NCI-H1092 treated with DMSO at 0.1 percent for 48 hours (cell line): ENCODE results near the gene KCTD1.

Experiments used
- DNase-seq: peaks from one replicate; lab custom pipeline; 2025; lab: John Stamatoyannopoulos, UW

KCTD1 gene

DNA sequence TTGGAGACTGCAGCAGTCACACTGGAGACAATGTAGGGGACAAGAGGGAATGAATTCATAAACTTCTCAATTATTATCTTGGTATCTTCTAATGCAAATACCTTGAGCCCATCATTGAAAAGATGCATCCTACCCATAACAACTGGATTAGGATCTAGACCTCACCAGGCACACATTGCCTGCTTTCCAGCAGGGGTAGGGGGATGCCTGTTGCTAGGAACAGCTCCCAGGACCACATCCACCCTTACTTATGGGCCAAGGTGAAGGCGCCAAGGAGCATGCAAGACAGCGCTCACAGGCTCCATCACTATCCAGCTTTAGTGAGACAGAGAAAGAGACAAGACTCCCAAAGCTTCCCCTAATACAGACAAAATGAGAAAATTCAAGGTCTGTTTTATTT lies 24.4 kb downstream of the KCTD1 start:
- no peak for DNase-seq

DNA sequence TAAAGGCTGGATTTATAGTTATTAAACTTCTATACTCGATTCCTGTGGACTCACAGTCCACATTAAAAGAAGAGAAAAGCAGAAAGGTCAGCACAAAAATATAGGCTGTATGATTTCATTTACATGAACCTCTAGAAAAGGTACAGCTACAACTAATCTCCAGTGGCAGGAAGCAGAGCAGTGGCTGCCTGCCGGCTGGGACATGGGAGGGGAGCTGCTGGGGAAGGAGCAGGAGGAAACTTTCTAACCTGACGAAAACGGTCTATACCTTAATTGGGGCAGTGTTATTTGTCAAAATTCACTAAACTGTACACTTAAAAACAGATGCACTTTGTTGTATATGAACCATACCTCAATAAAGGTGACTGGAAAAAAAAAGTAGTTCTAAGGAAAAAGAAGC lies 26.7 kb downstream of the KCTD1 start:
- DNase-seq: no peak

GRCh38 chr18:26520974-26521373 lies 27.4 kb downstream of the KCTD1 start:
- DNase-seq: no peak

- no peak for DNase-seq
Observed at GRCh38 chr18:26519114-26519513, 29.2 kb downstream of the KCTD1 start.

GRCh38 chr18:26516964-26517363 lies 31.4 kb downstream of the KCTD1 start:
- no peak for DNase-seq

DNA sequence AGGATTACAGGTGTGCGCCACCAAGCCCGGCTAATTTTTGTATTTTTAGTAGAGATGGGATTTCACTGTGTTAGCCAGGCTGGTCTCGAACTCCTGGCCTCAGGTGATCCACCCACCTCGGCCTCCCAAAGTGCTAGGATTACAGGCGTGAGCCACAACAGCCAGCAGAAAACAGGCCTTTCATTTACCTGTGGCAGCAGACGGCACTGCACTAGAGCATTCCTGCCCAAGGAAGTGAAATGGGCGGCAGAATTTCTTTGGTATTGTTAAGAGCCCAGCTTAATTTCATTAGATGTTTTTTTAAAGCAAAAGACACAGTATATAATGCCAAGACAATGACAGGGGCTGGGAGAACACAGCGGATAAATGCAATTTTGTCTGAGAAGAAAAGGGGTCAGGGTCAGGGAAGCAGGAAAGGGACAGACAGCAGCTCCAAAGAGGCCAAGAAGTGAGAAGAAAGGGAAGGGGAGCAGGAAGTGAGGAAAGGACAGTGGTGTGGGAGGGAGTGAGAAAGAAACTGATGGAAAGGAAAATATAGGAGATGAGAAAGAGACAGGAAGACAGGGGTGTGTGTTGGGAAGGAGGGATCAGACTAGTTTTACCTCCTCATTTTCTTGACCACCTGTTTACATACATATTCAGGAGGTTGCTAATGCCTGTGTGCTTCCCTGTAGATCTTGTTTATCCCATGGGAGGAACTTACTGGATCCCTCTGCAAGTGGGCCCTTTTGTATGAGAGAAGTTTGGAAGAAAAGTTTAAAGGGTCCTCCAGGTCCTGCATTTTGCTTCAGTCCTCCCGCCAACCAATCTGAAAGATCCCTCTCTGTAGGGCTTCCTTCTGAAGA lies 32.5 kb downstream of the KCTD1 start:
- DNase-seq: no peak

DNA sequence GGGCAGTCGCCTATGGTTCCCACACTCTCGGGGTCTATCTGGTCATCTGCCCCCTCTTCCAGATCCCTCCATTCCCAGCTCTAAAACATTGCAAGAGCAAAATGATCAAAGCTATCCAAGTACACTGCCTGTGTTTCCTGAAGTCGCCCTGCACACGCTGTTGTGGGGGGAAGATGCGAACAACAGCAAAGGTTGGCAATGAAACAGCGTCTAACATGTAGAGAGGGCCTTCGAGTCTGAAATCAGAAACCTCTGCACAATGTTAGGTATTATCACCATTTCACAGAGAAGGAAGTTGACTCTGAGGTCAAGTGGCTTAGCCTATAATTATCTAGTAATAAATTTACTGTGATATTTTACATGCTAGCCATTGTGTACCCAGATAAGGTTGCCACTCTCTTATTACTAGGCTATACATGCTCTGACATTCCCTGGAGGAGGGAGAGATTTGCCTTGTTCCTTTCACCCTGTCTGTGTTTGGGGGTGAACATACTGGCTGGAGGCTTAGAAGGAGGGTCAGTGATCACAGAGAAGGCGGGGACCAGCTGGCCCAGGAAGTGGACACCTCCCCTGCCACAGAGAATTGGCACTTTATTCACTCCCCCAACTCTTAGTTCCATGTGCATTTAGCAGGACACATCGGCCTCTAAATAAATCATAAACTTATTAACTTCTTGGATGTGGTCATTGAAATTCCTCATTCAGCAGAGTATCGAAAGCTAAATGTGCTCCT lies 36.8 kb downstream of the KCTD1 start:
- DNase-seq: peak; percentile 92

GRCh38 chr18:26510337-26510736 lies 38.0 kb downstream of the KCTD1 start:
- peak; percentile 38 for DNase-seq

DNA sequence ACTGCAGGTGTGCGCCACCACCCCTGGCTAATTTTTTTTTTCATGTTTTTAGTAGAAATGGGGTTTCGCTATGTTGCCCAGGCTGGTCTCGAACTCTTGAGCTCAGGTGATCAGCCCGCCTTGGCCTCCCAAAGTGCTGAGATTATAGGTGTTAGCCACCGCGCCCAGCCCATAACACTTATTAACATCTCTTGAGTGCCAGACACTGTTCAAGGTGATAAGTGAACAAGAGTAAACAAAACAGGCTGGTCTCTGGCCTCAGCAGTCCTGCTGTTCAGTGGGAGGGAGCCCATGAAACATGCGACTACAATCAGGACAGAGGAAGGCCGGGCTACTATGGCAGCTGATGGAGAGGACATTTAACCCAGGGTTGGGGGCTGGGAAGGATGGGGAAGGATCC lies 42.3 kb downstream of the KCTD1 start:
- no peak for DNase-seq

- DNase-seq: peak; percentile 57
Observed at GRCh38 chr18:26504831-26505230, 43.5 kb downstream of the KCTD1 start.

DNA sequence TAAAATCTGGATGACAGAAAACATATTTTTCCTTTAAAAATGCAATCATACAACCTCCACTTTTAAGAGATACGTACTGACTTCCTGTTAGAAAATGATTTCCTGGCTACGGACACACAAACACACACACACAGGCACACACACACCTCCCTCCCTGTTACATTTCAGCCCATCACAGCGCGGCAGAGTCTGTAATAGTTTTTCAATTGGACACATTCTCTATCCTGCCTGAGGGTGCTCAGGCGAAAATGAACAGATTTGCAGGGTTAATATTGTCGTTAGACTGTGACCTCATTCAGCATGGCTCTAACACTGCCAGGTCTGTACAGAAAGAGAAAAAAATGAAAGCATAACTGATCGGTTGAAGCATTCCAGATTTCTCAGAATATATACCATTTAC lies 45.0 kb downstream of the KCTD1 start:
- DNase-seq: no peak

GRCh38 chr18:26502823-26503222 lies 45.5 kb downstream of the KCTD1 start:
- no peak for DNase-seq

DNA sequence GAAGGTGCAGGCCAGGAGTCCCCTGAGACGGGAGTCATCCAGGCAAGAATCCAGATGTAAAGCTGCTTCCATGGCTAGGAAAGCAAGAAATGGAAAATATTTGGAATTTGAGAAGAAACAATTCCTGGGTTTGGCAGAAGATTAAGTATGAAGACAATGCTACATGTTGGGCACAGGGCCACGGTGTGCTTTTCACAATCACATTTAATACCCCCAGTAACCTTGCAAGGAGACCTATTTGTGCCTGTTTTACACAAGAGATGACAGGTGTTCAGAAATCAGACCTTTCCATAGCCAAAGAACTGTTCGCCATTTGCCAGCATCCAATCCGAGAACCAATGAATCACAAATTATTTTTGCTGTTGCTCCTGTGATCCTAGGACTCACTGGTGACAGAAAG lies 50.5 kb downstream of the KCTD1 start:
- no peak for DNase-seq

DNA sequence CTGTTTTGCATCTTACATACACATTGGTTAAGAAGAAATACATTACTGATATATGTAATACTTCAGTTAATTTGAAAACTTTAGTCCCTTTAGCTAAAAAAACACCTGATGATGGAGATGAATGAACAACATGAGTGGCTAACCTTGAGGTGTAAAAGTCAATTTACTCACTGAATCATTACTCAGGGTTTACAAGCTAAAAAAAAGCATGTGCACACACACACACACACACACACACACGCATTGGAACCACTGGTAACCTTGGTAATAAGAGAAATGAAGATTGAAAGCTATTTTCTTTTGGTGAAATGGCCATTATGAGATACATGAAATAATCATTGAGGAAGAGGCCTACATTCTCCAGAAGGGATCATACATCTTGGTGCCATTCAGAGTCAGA lies 51.8 kb downstream of the KCTD1 start:
- no peak for DNase-seq

GRCh38 chr18:26495287-26495686 lies 53.1 kb downstream of the KCTD1 start:
- no peak for DNase-seq

DNA sequence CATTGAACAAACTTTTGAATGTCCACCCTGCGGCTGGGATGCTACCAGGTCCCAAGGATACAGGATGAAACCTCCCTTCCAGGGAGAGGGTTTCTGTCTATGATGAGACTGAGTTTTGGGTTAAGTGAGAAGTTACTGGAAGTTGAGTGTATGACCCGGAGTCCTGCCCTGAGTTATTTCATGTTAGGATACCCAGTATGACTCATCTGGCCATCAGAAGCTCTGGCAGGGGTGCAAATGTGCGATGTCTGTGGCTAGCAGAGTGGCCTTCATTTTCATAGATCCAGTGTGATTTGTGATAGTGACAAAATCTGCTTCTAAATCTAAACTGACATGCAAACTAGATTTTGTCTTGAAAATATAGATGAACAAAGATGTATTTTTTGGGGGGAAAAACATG lies 55.3 kb downstream of the KCTD1 start:
- no peak for DNase-seq

DNA sequence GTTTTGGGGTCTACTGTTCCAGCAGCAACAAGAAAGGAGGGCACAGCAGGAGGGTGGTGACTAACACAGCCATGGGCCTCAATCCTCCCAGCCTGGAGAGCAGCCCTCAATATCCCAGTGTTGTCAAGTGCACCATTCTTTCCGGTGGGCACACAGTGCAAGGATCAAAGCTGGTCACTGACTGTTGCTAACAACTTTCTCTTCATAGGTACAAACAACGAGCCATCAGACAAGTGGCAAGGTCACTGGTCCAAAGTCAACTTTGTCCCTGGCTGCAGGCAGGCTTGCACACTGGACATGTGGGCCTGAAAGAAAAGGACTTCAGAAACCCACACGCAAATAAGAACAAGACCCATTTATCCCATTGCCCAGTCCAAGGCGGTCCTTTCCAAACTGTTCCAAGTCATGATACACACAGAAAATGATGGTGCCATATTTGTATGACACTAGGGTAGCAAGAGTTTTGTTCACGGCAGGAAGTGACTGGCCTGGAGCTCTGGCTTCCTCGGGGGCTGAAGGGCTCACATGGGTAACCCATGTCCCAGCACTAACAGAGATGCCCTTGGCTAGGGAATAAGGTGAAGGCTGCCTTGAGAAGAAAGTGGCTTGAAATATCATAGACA lies 57.0 kb downstream of the KCTD1 start:
- DNase-seq: no peak

GRCh38 chr18:26489881-26490280 lies 58.5 kb downstream of the KCTD1 start:
- DNase-seq: no peak

DNA sequence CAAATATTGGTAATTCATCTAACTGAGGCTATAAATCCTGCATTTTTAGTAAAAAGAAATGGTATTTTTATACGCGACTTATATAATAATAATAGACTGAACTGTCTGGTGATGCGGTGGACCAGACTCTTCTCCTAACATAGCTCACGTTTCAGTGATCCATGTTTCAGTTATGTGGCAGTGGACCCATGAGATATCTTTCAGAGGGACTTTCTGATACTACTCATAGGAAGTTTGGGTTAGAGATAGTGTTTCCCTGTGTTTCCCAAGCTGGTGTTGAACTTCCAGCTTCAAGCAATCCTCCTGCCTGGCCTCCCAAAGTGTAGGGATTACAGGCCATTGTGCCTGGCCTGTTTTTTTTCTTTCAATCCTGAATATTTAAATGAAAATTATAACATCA lies 59.2 kb downstream of the KCTD1 start:
- no peak for DNase-seq

DNA sequence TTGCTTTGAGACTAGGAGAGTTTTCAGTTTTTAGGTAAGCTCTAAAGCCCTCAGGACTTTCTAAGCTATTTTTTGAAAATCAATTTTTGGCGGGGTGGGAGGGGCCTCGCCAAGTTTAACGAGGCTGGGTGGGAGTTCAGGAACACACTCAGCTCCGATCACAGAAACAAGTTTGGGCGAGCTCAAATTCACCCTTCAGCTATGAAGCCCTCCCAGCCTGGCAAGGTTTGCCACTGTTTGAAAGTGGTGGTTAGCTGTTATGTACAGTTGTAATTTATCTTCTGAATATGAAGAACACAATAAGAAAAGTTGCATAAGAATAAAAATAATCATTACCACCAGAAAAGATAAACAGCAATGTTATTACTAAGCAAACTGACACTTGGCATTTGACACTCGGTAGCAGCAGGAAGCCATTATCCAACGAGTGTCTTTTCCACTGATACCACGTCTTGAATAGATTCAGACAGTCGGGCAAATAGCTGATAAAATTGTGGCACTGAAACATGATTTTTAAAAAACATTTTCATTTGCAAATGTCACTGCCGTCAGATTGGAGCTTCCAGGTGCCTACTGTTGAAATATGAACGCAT lies 59.8 kb downstream of the KCTD1 start:
- peak; percentile 64 for DNase-seq

- no peak for DNase-seq
Observed at GRCh38 chr18:26487437-26487836, 60.9 kb downstream of the KCTD1 start.

DNA sequence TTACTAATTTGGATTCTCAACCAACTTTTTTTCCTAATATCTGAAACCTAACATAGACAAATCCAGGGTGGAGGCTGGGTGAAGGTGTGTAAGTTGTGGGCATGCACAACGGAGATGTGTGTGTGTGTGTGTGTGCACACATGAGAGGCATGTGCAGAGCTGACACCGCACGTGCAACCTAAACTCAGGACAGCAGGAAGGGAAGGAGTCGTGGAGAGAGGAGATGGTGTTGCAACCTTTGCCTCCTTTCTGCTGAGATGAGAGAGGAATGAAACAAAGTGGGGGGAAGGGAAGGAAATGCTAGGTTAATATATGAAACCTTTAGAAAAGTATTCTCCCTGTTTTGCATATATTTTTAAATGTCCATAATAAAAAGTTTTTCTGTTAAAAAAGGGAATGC lies 64.7 kb downstream of the KCTD1 start:
- DNase-seq: no peak

- no peak for DNase-seq
Observed at GRCh38 chr18:26482569-26482968, 65.8 kb downstream of the KCTD1 start.
